ENCODE data around the gene NLGN1. TPM values are rescaled to one million over a fixed set of nuclear protein-coding genes. Genes with fewer than 3 reads are reported as not detected.

NLGN1 gene
- total RNA-seq, 1 donor, result 6.1 TPM

DNA sequence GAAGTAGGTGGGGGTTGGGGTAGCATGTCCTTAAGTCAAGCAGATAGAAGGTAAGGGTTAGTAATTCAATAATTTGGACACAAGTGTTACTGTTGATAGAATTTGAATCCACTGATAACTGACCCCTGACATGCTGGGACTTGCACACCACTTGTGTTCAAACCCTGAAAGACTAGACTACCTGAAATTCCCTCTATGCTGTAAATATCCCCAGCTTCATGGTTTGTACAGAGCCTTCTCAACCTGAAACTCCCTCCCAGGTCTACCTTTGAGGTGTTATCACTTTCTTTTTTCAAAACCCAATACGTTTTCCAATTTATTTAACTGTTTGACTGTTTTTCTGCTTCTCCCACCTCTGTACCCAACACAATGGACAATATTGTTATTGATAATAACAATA, 459.6 kb downstream of the NLGN1 start:
- no peak overlapping the region for H3K4me3 ChIP-seq (ENCODE audit: low read depth, low read length)
- no peak for DNase-seq (ENCODE audit: low read depth)
- TF ChIP-seq, protein P1, sequence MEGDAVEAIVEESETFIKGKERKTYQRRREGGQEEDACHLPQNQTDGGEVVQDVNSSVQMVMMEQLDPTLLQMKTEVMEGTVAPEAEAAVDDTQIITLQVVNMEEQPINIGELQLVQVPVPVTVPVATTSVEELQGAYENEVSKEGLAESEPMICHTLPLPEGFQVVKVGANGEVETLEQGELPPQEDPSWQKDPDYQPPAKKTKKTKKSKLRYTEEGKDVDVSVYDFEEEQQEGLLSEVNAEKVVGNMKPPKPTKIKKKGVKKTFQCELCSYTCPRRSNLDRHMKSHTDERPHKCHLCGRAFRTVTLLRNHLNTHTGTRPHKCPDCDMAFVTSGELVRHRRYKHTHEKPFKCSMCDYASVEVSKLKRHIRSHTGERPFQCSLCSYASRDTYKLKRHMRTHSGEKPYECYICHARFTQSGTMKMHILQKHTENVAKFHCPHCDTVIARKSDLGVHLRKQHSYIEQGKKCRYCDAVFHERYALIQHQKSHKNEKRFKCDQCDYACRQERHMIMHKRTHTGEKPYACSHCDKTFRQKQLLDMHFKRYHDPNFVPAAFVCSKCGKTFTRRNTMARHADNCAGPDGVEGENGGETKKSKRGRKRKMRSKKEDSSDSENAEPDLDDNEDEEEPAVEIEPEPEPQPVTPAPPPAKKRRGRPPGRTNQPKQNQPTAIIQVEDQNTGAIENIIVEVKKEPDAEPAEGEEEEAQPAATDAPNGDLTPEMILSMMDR (IDR thresholded peaks at IDR 0.05; ENCODE audit: insufficient read depth, low read length), result no peak

DNA sequence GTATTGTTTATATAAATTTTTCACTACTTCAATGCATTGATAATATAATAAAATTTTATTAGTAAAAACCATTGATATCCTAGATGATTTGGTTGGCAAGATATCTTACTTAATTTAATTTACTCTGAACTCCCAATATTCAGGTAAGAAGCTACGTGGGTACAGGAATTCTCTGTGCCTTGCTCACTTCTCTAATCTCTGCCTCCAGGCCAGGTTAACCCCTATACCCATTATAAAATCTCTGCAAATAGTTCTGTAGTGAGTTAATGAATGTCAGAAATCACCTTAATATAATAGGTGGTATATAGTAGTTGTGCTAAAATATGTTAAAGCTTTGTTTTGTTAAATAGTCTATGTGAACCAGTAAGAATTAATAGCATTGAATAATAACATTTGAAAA, 465.2 kb downstream of the NLGN1 start:
- DNase-seq (ENCODE audit: low read depth), result no peak
- TF ChIP-seq, protein P1 (IDR thresholded peaks at IDR 0.05; ENCODE audit: insufficient read depth, low read length), result no peak
- no peak overlapping the region for H3K4me3 ChIP-seq (ENCODE audit: low read depth, low read length)

DNA sequence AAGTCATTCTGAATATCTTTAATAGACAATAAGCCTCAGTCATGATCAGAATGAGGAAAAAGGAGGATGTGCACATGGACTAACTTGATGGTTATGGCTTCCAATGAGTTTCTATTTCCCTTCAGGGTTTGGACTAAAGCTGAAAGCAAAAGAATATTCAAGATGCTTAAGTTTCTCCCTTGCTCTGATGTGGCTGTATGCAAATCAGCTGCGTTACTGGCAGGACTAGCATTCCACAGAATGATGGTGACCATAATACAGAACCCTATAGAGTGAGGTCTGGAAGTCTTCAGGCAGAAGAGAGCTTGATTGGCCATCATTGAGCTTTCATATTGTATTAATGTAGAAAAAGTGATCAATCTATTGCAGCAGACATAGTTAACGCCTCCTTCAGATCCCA, 466.0 kb downstream of the NLGN1 start:
- TF ChIP-seq, protein P1 (IDR thresholded peaks at IDR 0.05; ENCODE audit: insufficient read depth, low read length), result no peak
- no peak overlapping the region for H3K4me3 ChIP-seq (ENCODE audit: low read depth, low read length)
- no peak for DNase-seq (ENCODE audit: low read depth)

DNA sequence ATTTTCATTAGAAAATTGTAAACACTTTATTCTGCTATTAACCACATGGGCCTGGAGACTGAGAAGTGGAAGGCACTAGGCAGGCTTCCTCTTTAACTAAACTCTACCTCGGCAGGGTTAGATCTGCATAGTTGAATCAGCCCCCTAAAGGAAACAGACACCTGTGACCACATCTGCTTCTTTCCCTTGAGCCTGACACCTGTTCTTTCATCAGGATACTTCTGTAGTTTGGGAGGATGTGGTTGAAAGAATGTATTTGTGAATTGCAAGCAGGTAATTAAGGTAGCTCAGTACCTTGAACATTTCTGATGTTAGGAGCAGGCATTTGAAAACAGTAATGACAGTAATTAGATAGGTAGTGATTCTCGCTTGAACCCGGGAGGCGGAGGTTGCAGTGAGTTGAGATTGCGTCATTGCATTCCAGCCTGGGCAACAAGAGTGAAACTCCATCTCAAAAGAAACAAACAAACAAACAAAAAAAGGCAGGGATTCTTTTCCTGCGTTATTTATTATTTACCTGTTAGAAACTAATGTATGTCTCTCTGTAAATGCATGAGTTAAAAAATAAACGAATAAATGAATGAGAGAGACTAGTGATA, 468.5 kb downstream of the NLGN1 start:
- DNase-seq (ENCODE audit: low read depth), result no peak
- H3K4me3 ChIP-seq (ENCODE audit: low read depth, low read length), result no peak overlapping the region
- TF ChIP-seq, protein P1 (IDR thresholded peaks at IDR 0.05; ENCODE audit: insufficient read depth, low read length), result no peak

DNA sequence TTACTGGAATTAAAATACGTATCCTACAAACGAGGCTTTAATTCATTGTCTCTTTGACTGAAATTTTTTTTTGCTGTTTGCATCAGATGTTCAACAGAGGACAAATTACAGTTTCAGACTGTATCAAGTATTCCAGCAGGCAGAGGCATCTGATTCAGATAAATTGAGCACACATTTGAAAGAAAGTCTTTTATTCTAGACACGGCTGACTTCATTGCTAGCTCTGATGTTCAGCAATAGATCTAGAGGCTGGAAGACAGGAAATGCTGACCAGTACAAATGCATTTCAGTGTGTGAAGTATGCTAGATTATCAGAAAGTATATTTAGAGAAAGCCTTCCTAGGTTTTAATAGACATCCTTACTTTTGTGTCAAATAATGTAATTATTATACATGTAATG, 472.2 kb downstream of the NLGN1 start:
- no peak overlapping the region for H3K4me3 ChIP-seq (ENCODE audit: low read depth, low read length)
- TF ChIP-seq, protein P1 (IDR thresholded peaks at IDR 0.05; ENCODE audit: insufficient read depth, low read length), result no peak
- no peak for DNase-seq (ENCODE audit: low read depth)

DNA sequence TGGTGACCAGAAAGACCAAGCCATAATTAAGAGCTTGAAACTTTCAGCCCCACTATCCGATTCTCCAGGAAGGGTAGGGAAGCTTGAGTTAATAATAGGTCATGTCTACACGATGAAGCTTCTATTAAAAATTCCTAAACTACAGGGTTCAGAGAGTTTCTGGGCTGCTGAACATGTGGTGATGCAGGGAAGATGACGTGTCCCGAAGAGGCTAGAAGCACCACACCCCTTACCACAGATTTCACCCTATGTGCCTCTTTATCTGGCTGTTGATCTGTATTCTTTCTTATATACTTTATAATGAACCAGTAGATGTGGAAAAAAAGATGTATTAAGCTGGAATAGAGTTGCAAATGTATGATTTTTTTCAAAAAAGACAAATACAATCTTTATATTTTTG, 473.4 kb downstream of the NLGN1 start:
- H3K4me3 ChIP-seq (ENCODE audit: low read depth, low read length), result no peak overlapping the region
- TF ChIP-seq, protein P1 (IDR thresholded peaks at IDR 0.05; ENCODE audit: insufficient read depth, low read length), result no peak
- DNase-seq (ENCODE audit: low read depth), result no peak

DNA sequence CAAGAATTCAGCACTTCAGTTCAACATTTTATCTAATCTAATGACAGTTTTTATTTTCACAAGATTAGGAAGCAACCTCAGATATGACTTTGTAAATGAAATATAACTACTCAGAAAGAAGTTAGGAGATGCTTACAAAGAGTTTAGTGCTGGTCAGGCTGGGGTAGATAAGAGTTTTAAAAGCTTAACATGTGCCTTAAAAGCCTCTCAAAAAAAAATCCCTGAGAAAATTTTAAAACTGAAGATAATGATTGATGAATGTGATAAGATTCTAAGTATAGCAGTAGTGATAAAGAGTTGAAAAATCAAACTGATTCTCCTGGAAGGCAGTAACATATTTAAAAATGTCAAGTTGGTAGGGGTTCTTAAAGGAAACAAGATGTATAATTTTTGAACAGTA, 478.2 kb downstream of the NLGN1 start:
- H3K4me3 ChIP-seq (ENCODE audit: low read depth, low read length), result no peak overlapping the region
- DNase-seq (ENCODE audit: low read depth), result no peak
- TF ChIP-seq, protein P1 (IDR thresholded peaks at IDR 0.05; ENCODE audit: insufficient read depth, low read length), result no peak
